ENCODE measurements around the gene HOXA3.

The HOXA3 gene

DNA sequence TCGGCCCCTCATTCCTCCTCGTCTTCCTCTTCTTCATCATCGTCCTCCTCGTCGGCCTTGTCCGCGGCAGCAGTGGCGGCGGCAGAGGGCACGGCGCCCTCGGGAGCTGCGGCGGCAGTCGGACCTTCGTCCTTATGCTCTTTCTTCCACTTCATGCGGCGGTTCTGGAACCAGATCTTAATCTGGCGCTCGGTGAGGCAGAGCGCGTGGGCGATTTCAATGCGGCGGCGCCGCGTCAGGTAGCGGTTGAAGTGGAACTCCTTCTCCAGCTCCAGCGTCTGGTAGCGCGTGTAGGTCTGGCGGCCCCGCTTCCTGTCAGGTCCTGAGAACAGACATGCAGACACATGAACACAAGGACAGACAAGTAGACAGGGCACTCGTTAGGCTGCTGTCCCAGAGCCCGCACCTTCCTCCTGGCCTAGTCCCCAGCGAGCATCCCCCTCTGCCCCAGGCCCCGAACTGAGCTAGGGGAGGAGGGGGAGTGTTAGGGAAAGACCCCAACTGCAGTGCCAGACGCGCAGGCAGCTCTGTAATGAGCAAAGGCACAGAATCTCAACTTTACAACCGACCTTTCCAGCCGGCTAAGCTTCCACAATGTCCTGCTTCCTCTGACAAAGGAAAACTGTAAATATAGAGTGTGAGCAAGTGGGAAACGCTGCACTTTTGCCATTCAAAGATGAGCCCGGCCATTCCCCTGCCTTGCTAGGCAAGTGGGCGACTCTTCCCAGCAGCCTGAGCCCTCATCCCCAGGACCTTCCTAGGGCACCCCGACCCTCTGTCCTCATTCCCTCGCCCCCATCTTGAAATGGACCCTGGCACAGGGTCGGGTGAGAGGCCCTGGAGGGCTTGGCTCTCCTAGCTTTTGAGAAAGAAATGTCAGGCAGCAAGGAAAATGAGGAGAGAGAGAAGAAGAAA, 2.8 kb upstream of the HOXA3 start:
- DNase-seq = peak in 1 of 2 experiments; percentile 49

DNA sequence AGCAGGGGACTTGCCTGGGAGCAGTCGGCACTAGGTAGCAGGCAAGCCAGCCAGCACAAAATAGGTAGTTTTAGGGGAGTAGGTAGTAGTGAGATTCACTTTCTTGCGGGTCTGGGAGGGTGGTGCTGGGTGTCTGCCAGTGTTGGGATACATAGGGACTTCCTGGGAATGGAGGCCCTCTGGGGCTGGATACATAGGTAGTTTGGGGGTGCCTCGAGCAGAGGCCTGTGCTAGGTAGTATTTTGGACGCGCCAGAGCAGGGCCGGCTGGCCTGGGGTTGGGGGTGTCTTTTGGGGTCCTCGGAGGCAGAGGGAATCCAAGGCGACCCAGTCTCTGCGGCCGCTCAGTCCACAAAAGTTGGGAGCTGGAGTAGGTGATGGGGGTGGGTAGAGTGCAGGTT, 2.0 kb upstream of the HOXA3 start:
- DNase-seq = no peak

DNA sequence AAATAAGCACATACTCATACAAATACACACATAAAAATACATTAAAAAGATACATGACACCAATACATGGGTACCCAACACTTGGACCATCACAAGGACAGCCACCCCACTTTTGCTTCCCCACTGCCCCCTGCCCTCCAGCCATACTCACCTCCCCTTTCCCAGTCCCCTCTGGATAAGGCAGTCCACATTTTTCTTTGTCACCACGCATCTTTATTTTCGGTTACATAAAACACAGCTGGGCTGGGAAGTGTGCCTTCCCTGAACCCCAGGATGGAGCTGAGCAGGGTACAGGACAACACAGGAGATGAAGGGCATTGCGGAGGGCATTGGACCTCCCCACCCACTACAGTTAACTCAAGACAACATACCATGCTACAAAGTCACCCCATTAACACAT, 1.1 kb upstream of the HOXA3 start:
- DNase-seq = no peak

DNA sequence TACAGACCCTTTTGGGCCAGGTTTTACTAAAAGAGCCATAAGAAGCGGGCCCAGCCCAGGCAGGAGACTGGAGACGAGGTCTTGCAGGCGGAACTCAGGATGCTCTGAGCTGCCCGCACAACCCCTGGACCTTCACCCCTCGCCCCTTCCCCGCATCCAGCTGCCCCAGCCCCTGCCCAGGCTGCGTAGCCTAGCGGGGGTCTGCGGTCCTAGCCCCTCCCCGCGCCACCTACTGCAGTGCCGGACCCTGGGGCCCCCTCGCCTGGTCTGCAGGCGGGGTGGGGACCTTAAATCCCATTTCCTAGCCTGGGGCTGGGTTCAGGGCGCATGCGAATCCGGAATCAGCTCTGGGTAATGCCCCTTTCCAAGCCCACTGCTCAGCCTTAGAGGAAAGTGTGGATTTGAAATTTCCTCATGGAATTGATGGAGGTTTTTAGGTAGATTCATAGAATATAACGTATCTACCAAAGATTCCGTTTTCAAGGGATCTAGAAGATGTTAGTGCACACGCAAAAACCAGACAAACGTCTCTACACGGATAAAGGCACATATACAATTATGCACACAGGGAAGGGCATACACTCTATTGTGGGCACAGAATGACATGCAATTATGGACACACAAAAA, 546 bp upstream of the HOXA3 start:
- DNase-seq = no peak

DNA sequence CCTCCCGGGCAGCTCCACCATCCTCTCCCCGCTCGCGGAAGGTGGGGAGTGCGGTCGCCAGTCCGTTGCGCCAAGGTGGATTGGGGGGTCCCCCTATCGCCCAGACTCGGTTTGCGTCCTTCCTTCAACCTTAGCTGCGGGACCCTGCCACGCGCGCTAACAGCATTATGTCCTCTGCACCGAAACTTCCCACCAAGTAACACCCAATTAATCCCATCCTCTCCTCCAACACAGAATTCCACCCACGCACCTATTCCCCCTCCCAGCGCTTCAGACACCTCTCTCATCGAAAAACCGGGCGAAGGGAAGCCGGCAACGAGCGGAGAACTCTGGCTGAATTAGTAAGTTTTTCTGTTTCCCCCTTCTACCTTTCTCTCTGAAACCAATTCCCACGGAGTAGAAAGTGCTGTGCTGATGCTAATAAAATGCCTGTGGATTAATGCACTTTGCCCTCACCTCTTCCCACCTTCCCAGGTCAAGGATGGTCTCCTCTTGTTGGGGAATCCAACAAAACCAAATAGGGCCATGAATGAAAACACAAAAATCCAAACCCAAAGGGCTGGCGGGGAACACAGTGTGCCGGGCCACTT, 947 bp downstream of the HOXA3 start:
- no peak for DNase-seq

DNA sequence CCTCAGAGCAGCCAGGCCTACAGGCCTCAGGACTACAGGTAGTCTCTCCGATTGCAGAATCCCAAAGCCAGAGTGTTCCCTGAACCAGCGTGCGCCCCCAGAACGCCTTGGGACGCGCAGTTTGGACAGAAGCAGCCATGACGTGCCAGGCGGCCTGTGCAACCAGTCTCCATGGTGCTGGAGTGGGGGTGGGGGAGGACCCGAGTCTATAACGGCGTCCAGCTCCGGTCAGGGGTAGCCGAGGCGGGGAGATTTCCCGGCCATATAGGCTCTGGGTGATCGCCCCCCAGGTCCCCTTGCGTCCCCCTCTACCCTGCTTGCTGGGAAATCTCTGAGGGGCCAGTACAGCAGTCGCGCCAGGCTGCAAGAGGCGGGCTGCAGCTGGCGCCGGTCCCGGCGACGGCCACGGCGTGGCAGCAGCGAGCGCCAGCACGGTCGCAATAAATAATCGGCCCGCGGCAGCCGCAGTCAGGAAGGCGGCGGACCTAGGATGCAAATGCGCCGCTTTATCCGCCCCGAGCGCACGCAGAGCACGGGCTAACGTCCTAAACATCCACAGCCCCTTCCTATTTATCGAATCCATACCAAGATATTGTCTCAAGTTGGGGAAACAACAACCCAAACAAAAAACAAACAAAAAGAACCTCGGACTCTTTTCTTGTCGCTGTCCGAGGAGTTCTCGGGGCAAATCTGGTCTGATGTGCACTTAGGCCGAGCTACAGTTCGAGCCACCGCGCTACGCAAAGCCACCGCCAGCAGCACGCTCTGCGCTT, 1.6 kb downstream of the HOXA3 start:
- peak; percentile 69 to 70 for DNase-seq

DNA sequence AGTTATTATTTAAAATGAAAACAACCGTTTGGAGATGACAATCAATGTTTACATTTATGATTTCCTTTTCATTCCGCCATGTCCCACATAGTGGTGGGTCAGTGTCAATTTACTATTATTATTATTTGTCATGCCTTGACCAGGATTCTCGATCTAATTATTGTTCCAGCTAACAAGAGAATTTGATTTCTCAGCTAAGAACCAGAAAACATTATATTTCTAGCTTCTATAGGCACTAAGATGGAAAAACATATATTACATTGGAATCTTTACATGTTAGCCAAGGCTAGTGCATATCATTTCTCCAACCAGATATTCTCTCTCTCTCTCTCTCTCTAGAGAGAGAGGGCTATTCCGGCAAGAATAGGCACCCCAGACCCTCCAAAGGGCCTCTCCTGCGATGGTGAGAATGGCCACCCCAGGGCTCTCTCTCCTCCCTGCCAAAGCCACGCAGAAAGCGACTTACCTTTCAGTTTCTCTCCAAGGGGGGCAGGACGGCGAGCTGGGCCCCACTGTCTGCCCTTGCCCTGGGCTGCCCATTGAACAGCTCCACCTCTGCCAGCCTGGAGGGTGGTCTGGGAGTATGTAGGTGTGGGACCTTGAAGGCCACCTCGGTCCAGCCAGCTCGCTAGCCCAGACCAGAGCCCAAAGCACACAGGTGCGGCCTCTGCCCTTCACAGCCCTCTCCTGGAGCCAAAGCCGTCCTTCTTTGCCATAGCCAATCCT, 2.4 kb downstream of the HOXA3 start:
- no peak for DNase-seq

DNA sequence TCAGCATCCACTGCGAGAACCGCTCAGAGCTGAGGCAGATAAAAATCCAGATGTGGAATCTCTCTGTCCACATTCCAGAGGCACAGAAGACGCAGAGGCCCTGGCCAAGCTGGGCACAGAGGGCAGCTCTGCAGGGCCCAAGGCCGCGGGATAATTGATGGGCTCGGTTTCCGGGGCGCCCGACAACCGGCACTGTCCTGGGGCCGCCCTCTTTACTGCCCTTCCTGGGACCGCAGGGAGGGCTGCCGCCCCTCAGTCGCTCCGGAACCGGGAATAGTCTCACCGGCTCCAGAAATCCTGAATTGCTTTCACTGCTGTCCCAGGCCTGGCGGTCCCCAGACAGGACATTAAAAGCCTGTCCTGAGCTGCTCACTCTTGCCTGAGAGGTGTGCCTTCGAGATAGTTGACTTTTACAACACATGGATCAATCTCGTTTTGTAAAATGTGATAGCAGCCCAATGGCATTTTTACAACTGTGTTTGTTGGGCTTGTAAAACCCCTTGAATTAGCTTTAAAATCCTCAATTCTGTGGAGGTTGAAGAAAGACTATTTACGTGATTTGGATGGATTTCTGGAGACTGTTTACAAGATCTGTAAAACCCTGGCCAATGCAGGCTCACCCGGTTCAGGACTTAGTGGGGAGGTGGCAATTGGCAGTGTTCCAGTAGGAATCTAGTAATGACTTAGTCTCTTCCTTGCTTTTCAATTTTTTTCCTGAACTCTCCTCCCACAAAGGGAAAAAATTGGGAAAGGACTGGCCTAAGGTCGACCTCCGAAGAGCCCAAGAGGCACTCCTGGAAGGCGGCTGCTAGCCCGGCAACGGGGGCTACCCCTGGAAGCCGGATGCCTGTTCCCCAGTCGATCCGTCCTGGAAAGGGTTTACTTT, 3.4 kb downstream of the HOXA3 start:
- DNase-seq = no peak

DNA sequence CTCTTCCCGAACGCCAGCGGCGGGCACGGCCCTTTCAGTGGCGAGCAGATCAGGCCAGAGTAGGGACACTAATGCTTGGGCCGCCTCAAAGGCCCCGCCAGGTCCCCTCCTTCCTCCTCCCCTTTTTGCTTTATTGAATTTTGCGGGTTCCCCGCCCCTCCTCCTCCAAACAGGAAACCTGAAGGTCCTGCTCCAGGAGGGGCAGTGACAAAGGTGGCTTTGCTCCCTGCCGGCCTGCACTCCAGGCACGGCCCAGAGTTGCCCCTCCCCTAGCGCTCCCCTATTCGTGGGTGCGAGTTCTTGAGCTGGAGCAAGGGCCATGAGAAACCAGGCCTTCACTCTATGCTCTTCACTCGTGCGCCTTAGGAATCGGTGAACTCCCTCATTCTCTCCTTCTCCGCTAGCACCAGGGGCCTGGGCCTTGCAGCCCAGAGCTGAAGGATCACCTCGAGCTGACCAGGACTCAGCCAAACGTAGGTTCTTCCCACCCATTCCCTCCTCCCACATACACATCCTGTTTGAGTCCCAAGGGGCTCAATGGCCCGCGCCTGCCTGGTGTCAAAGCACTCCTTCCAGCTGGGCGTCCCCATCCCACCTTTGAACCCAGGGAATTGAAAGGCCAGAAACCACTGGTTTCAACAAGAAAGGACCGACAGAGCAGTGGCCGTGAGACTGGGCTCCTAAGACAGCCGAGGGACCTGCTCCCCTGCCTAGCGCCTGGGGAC, 4.2 kb downstream of the HOXA3 start:
- DNase-seq = no peak

DNA sequence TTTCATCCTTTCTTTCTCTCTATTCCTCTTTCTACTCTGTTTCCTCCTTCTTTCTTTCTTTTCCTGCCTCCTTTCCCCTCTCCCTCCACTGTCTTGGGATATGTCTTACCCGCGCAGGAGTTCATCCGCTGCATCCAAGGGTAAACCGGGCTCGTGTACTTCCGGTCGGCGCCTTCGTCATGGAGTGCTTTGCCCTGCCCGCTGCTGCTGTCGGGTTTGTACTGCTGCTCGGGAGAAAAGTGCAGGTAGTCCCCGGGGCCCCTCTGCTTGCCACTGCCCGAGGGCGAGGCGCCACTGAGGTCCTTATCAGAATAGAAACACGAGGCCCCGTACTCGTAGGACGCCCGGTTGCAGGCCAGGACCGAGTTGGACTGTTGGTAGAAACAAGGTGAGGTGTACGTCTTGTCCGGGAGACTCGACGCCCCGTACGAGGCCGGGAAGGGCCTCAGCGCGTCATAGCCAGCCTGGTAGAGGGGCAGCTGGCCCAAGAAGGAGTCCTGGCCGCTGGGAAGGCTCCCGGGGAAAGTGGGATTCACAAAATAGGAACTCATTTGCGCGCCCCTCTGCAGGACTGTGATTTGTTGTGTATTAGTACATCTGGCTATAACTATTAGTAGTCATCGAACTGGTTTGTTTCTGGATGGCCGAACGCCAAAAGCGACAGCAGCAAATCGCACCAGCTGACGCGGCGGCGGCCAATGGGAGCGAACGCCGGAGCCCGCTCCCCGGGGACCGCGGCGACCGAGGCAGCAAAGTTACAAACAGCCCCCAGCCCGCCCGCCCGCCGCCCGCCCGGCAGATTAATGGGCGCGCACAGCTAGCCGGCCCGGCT, 5.0 kb downstream of the HOXA3 start, which contains the start of gene HOXA6:
Gene HOXA6, minus strand, starts transcription at position 576 of the 832 bp plus-strand sequence. Its CDS starts 25 bp downstream, at position 551.
- DNase-seq = peak in 1 of 2 experiments; percentile 13

DNA sequence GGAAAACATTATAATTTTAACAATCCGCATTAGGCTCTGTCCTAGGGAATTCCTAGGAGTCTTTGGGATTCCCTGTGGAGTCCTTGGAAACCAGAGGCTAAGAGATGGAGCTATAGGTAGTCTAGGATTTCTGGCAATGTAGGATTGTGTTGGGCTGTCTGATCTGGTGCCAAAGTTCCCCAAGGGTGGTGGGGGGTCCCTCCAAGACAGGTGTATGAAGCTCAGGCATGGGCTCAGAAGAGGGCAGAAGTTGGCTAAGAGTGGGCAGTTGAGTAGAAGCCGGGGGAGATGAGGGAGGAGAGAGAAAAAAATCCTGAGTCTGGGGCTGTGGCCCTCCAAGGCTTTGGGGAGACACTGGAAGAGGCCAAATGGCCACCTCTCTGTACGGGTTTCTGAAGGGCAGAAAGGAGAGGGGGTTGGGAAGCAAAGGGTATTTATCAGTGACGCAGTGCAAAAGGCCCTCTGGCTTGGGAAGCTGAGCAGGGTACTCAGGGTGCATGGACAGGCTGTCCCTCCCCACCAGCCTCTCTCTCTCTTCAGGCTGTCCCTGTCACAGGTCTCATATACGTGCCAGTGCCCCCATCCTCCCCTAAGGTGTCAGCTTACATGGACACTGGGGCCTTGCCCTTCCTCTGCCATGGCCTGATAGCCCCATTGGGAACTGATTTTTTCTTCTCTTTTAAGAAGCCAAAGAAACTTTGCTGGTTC, 5.7 kb downstream of the HOXA3 start:
- DNase-seq = no peak

DNA sequence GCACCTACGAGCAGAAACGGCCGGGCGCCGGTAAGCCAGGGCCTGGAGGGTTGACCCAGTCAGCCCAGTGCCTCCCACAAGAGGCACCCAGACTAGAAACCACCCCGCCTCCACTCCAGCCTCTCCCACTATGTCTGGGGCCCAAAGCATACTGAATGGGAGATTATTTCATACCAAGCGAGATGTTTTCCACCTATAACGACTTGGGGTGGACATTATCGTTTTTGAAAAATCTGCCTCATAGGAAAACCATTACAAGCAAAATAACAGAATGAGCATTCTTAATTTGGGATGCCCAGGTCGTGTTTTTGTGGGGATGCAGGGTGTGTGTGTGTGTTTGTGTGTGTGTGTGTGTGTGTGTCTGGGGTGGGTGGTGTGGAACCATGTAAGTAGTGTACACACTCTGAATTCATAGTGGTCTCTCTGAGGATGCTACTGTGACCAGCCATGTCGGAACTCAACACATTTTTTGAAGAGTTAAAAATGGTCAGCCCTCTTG, 6.4 kb downstream of the HOXA3 start:
- no peak for DNase-seq

DNA sequence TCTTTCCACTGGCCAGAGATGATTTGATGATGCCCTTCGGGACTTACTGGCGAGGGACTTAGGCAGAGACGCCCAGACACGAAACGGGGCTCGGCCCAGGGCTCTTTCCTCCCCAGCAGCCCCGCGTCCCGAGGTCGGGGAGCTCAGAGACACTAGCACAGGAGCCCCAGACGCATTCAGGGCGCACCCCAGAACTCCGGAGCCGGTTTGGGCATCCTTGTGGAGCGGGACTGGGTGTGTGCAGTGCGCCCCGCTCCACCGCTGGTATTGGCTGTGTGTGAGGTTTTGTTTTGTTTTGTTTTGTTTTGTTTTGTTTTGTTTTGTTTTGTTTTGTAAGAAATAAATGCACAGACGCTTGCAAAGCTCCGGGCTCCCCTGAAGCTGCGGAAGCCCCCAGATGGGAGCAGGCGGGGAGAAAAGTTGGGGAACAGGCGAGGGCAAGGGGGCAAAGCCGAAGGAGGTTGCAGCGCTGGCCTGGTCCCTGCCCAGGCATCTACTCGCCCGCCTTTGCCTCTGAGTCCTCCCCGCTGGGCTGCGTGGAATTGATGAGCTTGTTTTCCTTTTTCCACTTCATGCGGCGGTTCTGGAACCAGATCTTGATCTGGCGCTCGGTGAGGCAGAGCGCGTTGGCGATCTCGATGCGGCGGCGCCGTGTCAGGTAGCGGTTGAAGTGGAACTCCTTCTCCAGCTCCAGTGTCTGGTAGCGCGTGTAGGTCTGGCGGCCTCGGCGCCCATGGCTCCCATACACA, 7.0 kb downstream of the HOXA3 start:
- DNase-seq = no peak

DNA sequence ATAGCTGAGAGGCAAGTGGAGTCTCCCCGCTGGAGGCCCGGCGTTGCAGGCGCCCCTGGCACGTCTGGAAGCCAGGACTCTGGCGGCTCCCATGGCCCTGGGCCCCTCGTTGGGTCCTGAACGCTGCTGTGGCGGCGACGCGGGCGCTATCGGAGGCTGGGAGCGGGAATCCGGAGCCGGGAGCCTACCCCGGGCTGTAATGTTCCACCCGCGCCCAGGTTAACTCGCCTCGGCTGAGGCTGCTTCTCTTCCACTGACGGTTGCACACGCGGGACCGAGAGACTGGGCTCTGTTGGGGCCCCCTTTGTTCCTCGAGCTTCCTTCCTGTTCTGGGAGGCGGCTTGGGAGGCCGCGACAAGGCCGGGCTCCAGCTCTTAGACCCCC, 7.6 kb downstream of the HOXA3 start:
- DNase-seq = no peak

DNA sequence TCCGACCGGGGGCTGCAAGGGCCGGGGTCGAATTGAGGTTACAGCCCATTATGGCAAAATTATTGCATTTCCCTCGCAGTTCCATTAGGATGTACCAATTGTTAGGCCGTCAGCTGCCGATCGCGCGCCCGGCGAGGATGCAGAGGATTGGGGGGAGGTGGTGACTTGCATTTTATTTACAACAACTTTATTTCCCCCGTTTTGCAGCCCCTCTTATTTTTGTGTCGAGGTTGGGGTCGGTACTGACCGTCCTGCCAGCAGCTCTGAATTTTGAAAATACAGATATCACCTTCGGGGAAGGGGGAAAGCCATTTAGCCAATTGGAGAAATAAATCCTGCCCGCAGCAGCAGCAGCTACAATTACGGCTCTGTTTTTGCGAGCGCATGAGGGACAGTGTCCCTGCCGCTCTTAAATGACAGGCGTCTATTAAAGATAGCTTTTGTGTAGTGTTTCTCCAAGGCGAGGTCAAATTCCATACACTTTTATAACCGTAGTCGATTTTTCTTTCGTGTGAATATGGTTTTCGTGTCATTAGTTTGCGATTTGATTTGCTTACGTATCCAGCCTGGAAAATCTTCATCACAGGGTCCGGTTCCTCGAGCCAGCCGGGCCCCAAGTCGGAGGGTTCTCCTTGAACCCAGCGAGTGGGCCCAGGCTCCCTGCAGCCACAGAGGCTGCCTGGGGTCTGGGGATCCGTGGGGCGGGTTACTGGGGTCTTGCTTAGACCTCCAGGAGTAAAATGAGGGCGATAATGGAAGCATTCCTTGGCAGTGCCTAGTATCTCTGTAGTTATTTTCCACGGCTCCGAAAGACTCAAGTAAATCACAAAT, 8.2 kb downstream of the HOXA3 start:
- DNase-seq = no peak

DNA sequence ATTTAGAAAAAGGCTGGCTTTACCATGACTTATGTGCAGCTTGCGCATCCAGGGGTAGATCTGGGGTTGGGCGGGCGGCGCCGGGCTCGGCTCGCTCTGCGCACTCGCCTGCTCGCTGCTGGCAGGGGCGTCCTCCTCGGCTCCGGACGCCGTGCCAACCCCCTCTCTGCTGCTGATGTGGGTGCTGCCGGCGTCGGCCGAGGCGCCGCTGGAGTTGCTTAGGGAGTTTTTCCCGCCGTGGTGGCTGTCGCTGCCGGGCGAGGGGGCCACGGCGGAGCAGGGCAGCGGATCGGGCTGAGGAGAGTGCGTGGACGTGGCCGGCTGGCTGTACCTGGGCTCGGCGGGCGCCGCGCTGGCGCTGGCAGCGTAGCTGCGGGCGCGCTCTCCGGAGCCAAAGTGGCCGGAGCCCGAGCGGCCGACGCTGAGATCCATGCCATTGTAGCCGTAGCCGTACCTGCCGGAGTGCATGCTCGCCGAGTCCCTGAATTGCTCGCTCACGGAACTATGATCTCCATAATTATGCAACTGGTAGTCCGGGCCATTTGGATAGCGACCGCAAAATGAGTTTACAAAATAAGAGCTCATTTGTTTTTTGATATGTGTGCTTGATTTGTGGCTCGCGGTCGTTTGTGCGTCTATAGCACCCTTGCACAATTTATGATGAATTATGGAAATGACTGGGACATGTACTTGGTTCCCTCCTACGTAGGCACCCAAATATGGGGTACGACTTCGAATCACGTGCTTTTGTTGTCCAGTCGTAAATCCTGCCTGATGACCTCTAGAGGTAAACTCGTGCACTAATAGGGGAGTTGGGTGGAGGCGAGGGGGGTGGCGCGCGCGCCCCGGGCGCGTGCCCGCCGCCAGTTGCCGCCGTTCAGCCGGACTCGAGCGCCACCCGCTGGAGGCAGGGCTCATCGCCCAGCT, 9.1 kb downstream of the HOXA3 start, which contains the start of gene HOXA5:
Gene HOXA5, minus strand, starts transcription at position 659 of the 927 bp plus-strand sequence. Its CDS starts 74 bp downstream, at position 585.
- no peak for DNase-seq
